ENCODE data around the gene GATA2. TPM values are rescaled to one million over a fixed set of nuclear protein-coding genes. Genes with fewer than 3 reads are reported as not detected.

GATA2 gene
- total and polyA plus RNA-seq, 2 of the 13 experiments (the other 11 are each of a cell fraction or from before 2014, with no cell fraction given), result 3.5 to 6.2 TPM

DNA sequence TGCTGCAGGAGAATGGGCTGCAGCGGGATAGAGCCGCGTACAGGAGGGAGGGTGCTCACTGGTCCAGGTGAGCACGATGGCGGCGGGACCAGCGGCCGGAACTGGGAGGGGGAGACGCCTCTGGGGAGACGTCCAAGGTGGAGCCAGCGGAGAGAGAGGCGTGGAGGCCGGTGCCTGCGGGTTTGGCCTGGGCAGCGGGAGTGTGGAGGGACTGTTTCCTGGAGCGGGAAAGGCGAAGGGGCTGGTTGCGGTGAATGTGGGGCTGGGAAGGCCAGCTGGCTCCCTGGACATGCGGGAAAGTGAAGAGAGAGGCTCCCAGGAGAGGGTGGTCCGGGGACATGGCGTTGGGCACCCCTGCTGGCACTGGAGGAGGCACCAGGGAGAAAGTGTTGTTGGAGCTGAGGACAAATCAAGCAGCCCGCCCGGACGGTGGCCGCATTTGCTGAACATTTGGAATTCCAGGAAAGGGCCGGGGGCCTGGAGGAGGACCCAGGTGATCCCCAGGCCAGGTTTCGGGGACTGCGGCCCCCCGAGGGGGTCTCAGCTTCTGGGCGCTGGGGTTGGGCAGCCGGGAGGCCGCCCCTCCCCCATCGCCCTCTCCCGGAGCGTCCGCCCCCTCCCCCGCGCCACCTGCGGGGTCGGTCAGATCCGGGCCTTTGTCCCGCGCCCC is 60.6 kb downstream of the GATA2 start (continued):
- TF ChIP-seq, protein P1, sequence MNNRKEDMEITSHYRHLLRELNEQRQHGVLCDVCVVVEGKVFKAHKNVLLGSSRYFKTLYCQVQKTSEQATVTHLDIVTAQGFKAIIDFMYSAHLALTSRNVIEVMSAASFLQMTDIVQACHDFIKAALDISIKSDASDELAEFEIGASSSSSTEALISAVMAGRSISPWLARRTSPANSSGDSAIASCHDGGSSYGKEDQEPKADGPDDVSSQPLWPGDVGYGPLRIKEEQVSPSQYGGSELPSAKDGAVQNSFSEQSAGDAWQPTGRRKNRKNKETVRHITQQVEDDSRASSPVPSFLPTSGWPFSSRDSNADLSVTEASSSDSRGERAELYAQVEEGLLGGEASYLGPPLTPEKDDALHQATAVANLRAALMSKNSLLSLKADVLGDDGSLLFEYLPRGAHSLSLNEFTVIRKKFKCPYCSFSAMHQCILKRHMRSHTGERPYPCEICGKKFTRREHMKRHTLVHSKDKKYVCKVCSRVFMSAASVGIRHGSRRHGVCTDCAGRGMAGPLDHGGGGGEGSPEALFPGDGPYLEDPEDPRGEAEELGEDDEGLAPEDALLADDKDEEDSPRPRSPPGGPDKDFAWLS (CRISPR knock-in tag; IDR thresholded peaks at IDR 0.05; ENCODE audit: borderline replicate concordance), result no peak

GRCh38 chr3:128431803-128432300 is 61.1 kb downstream of the GATA2 start:
- no TSS peak for BruUV-seq (replicated peaks)
- Histone ChIP-seq H3K27me3 (ENCODE audit: control insufficient read depth in 1 of 2, insufficient read depth in 2 of 2, low read length in 2 of 2) (peaks cover 18 to 76% of the 10 kb centered on the region in 2 experiments), H3K4me3 (replicated peaks in 1 of 3; ENCODE audit: insufficient read depth in 1 of 3, low read depth in 2 of 3, low read length in 3 of 3) (peak overlapping the region in 2 of 3 experiments; percentile 39 to 64; a peak in 2 of 6 replicates), H3K4me2 (ENCODE audit: low read depth, low read length) (peak overlapping the region; percentile 80), H3K4me1 (ENCODE audit: insufficient read depth, low read length) (peaks cover 12% of the 10 kb centered on the region; the same call in 1 of the 2 replicates), H3K9me3 (ENCODE audit: low read length) (no peaks in the 10 kb centered on the region), H3K9ac (ENCODE audit: insufficient read depth, low read depth, low read length) (no peak overlapping the region), H2AFZ (ENCODE audit: low read length) (no peak overlapping the region), H4K20me1 (ENCODE audit: insufficient read depth, low read length) (no peaks in the 10 kb centered on the region), H3K36me3 (replicated peaks in 1 of 2; ENCODE audit: control insufficient read depth in 1 of 2, insufficient read depth in 2 of 2, low read length in 2 of 2) (no peaks in the 10 kb centered on the region), H3K79me2 (ENCODE audit: insufficient read depth, low read length) (no peaks in the 10 kb centered on the region), H3K27ac (ENCODE audit: extremely low read length, insufficient read depth, low read length) (no peak overlapping the region)
- ATAC-seq (no peak), DNase-seq (ENCODE audit: low spot score) (no peak), FAIRE-seq (no peak)
- POLR2A ChIA-PET, result no interaction called here
- intact Hi-C loops (cut with micrococcal nuclease; ENCODE audit: unreplicated experiment), result no loop called here
- 0 out of 2 replicates have a peak, but pooled peaks have one; percentile 14 for TF ChIP-seq EZH2 (conservative IDR thresholded peaks at IDR 0.05; ENCODE audit: low read depth, low read length)
- TF ChIP-seq EED (CRISPR knock-in tag; IDR thresholded peaks at IDR 0.05), result 0 out of 2 replicates have a peak, but pooled peaks have one; percentile 41
- no peak for TF ChIP-seq POLR2G (IDR thresholded peaks at IDR 0.05; ENCODE audit: low read depth, low read length)
- in situ Hi-C loops (cut with HindIII; ENCODE audit: extremely low pct_ligation_motif_present, low pct_unique_long_range_greater_than_20kb), result no loop called here
- CTCF ChIA-PET (ENCODE audit: low intra/inter-chr PET ratio, low total read pairs), result no interaction called here
- 49% methylated on average over 12 of the region's 13 CpGs for WGBS (ENCODE audit: low lambda C conversion rate)
